ENCODE measurements around the gene CHI3L1.
A peak's percentile ranks its signal among the peaks of the same experiment; 100 is the strongest.
"Not testable (repeated sequence)": the region's sequence is repeated elsewhere in the genome, so short reads cannot be mapped to it uniquely, and the experiment has no call there.

The CHI3L1 gene

DNA sequence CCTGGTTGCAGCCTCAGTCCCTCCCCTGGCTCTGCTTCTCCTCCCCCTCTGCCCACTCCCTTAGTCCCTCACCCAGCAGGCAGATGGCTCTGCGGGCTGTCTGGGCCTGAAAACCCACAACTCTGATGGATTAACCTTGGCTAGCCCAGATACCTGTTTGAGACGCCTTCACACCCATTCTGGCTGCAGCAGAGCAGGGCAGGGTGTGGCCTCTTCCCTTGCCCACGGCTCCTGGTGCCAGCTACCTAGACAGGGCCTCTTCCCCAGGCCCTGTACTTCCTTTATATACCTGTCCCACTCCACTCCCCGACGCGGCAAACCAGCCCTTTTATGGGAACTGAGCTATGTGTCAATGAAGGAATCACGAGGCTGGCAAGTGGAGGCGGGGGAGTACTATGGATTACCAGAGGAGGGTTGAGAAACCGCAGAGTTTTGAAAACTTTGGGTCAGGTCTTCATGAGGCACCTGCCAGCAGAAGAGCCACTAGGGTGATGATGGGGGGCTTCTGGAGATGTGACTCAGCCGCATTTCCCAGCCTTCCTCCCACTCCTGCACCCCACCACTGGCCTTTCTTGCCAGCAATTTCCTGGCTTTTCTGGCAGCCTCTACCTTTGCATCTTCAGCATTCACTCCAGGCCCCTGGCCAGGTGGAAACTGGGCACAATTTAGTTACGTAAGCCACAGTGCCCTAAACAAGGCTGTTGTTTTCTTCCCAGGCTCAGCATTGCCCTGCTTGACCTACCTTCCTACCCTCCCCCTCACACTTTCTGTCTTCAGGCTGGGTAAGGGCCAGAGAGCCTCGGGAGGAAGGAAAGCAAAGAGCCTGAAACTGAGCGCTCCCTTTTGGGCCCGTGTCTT lies at the start of gene CHI3L1:
TSS of gene CHI3L1 (minus strand) at position 259 of the 858 bp plus-strand sequence. CDS start at position 178, 81 bp downstream.
- peak; percentile 68 for DNase-seq (ENCODE audit: low spot score)

DNA sequence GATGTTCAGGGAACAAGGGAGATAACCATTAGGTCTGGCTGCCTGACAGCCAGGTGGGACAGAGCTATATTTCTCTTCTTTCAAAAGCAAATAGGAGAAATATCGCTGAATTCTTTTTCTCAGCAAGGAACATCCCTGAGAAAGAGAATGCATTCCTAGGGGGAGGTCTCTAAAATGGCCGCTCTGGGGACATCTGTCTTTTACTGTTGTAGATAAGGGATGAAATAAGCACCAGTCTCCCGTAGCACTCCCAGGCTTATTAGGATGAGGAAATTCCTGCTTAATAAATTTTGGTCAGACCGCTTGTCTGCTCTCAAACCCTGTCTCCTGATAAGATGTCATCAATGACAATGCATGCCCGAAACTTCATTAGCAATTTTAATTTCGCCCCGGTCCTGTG lies 48.4 kb upstream of the CHI3L1 start:
- DNase-seq (ENCODE audit: low spot score): not testable (repeated sequence)

DNA sequence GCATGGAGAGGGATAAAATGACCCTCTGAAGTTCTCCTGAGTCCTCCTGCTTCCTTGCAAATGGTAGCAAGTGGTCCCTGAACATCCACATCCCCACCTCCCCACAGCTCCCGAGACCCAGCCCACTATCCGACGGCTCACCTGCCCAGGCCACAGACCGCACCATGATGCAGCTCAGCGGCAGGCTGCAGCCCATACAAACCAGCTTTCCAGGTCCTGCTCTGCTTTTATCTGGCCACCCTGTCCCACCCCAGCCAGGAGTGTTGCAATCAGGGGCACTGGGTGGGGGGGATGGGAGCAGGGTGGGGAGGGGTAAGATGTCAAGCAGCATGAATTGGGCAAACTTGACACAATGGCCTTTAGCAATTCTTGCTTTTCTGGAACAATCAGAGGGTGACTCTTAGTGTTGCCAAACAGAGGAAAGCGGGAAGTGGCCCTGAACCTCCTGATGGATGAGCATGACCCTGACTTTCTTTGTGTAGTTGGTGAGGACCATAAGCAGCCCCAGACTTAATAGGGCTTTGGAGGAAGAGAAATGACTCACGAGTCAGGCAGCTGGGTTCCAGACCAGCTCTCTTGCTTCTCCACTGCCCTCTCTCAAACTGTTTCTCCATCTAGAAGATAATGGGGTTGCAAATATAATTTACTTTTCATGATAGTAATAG lies 43.1 kb upstream of the CHI3L1 start, which contains the start of gene CHIT1:
TSS of gene CHIT1 (minus strand) at position 203 of the 665 bp plus-strand sequence. CDS start at position 166, 37 bp downstream.
- no peak for DNase-seq (ENCODE audit: low spot score)

DNA sequence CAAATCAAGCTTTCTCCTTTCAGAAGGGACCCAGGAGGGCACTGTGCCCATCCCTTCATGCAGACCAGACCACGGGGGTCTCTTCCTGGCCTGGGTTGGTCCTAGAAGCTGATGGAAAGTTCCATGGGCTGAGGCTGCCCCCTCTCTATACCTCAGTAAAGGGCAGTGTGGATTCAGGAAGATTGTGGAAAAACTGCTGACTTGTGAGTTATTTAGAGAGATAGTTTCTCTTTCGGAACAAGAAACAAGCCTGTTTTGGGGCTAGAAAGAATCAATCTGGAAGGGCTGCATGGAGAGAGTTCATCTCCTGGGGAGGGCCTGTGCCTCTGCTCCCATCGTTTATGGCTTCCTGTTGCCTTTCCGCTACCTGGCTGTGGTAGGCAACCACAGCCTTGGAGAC lies 42.2 kb upstream of the CHI3L1 start:
- DNase-seq (ENCODE audit: low spot score): no peak

DNA sequence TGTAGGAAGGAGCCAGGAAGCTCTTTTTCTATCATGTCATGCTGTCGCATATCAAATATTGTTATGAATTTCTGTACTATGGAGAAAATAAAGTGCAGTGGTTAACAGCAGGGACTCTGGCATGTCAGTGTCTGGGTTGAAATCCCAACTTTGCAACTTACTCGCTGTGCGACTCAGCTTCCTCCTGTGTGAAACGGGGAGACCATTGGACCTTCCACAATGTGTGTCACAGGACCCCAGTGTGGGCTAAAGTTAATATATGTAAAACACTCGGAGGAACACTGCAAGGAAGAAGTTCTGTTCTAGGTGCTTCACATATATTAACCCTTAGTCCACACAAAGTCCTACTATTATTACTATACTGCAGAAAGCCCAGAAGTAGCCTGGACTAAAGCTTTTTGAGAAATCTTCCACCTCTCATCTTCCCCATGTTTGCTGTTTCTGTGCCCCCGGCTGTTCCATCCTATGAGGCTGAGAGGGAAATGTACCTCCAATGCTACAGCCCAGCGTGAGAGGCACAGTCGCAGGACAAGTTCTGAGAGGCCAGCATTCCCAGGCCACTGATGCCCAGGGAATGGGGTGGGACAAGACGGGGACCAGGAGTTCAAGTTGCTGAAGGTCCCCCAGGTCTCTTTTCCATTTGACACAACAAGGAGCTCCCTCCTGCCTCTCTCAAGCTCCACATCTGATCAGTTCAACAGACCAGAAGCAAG lies 41.0 kb upstream of the CHI3L1 start:
- no peak for DNase-seq (ENCODE audit: low spot score)

DNA sequence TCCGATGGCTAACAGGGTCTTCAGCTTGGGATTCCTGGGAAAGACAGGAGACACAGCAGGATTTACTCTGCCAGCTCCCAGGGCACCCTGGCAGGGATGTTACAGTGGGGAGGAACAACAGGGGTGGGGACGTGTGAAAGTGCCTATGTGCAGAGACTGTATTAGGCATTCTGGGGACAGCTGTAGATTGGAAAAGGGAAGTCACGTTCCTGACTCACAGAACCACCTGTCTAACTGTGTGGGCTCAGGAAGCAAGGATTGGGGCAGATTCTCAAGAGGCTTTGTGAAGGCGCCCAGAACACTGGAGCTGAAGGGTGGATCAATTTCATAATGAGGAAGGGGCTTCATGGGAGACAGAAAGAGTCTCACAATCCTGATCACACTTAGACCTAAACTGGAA lies 38.6 kb upstream of the CHI3L1 start:
- no peak for DNase-seq (ENCODE audit: low spot score)

DNA sequence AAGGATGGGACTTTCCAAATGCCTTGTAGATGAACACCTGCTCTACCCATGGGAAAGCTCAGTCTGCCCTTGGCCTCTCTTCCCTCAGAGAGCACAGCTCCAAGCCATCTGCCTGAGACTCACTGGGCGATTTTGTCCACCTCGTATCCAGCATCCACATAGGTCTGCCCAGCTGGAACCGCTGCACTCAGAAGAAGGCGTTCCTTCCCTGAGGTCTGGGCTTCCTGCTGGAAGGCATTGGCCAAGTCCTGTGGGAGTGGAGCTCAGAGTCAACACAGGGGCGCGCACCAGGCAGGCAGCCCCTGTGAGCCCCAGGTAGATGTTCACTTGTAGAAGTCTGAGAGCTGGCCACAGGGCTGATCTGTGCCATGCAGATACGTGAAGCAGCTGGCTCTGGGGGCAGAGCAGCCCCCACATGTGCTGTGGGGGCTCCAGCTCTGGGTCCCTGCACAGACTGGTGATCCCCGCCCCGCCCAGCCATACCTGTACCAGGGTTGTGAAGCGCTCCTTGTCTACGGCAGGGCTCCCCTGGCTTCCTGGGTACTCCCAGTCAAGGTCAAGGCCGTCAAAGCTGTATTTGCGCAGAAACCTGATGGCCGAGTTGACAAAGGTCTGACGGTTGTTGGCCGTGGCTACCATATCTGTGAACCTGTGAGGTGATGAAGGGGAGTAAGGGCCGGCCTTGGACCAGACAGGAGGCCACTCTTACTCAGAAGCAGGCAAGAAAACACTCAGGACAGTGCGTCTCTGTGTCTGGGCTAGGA lies 36.7 kb upstream of the CHI3L1 start:
- DNase-seq (ENCODE audit: low spot score): no peak

DNA sequence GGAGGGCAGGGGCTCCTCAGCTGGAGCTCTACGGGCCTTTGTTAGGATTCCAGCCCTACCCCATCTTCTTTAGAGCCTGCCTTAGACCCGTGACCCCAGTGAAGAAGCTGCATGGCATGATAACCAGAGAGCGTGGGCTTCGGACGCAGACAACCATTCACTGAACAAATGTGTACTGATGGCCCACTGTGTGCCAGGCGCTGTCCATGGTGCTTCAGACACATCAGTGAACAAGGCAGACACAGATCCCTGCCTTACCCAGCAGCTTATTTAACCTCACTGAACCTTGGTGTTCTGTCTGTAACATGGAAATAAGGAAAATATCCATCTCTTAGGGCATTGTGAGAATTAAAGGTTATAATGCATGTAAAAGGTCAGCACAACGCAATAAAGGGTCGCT lies 33.4 kb upstream of the CHI3L1 start:
- no peak for DNase-seq (ENCODE audit: low spot score)

DNA sequence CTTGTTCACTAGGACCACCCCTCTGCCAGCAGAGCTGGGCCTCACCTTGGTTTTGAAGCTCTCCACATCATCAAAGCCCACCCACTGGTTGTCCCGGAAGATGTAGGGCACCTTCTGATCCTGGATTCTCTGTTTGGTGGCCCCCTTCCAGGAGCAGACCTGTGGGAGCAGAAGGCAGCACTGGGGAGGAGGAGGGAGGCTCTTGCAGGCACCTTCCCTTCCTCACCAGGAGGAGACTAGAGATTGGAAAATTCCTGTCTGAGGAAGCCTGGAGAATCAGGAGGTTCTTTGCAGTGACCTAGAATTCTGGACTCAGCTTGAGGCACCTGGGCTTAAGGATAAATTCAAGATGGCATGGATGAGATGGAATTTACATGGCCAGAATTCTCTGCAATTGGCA lies 32.7 kb upstream of the CHI3L1 start:
- no peak for DNase-seq (ENCODE audit: low spot score)

DNA sequence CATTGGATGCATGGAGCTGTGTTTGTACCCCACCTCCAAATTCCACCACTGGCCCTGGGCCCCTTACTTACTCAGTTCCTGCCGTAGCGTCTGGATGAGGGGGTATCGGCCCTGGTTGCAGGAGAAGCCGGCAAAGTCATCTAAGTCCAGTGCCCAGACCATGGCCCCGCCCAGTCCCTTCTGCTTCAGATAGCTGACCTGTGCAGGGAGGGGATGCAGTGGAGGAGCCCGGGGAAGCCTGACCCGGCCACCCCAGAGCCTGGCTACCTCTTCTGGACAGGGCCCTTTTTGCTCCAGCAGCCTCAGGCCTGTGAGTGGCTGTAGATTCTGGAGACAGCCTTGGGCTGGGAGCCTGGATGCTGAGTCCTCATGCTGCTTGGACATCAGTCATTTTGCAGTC lies 31.2 kb upstream of the CHI3L1 start:
- no peak for DNase-seq (ENCODE audit: low spot score)

DNA sequence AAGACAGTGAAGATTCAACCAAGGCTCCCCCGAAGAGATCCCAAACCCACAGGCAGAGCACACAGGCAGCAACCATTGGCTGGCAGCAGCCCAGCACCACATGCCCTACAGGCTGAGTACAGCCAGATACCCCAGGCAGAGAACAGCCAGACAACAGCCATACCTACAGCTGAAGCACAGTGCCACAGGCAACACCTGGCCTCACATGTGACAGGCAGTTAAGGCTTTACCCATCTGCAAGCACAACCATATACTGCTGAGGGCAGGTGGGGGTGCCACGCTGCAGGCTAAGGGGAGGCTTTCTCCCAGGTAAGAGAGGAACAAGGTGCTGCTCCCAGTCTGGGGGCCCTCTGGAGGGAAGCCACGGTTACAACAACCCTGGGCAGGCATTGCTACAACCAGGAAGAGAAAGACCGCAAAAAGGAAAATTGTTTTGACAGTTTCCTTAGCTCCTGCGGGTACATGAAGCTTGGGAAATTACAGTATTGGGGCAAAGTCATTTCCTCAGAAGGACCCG lies 30.7 kb upstream of the CHI3L1 start:
- no peak for DNase-seq (ENCODE audit: low spot score)

DNA sequence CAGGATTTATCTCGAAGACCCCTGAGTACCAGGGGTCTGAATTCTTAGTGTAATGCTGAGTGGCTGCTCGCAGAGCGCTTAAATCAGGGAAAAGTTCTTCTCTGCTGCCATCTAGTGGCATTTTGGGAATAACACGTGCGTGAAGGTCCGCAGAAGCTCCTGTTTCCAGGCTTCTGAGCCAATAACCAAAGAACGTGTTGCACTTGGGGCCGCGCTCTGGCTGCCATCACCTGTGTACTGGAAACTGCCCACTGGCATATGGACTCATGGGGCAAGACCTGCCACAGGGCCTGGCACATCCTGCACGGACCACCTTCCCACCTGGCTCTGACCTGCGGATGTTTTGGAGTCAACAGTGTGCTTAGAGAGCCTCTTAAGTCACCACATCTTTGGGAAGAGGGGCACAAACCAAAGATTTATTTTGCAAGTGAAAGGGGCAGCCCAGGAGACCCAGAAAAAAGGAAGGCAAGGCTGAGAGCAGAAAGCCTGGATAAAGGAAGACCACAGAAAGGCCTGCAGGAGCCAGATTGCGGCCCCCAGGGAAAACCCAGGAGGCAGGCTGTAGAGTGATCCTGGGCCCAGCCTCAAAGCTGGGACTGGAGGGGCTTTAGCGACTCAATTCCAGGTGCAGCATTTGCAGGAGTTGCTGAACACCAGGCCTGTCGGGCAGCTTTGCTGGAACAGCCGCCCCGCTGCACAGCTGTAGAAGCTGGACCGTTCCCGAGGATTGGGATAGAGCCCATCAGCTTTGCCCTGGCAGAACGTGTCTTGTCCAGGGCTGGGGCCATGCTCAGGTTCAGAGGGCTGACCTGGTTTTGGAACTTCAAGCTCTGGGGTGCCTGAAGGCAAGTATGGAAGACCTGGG lies 30.0 kb upstream of the CHI3L1 start:
- DNase-seq (ENCODE audit: low spot score): peak; percentile 75

DNA sequence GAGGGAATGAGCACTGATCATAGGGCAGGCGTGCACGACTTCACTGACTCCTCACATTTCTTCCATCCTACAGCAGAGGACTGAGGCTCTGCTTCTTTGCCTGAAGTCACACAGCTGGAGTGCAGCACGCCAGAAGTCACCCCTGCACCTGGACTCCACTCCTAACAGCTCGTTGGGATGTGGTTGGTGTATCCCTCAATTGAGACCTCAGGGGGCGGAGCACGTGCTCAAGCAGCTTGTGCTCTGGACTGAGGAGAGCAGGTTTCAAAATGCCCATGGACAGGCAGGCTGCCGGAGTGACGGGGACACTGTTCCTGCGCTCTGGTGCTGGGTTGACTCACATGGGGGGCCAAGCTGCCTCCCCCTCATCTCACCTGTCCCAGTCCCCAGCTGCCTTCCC lies 29.1 kb upstream of the CHI3L1 start:
- no peak for DNase-seq (ENCODE audit: low spot score)

DNA sequence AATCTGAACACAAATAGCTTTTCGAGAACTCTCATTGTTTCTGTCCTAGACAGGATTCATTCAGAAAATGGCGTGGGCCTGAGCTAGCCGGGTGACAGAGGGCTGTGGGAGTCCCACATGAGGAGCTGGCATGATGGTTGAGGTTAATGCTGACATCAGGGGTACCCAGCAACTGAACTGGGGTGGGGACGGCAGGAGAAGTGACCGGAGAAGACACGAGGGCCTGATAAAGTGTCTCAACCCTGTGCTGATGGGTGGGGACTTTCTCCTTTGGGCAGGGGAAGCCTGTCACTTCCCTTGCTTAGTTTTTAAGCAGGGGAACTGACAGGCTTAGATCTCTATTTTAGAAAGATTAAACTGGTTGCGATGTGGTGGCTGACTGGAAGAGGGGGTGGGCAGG lies 28.4 kb upstream of the CHI3L1 start:
- no peak for DNase-seq (ENCODE audit: low spot score)

DNA sequence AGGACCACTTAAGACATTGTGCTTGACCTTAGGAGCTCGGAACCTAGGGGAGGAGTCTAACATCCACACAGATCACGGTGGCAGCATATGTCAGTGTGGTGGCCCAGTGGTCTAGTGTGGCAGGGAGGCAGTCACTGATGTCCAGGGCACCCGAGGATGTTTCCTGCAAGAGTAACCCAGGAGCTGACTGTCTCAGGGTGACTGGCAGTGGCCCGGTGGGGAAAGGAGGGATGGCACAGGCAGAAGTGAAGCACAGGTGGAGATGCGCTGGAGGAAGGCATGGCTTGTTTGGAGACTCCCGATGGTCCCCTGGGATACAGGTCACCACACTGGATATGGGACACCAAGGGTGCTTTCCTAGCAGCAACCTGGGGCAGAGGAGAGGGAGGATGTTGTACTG lies 26.6 kb upstream of the CHI3L1 start:
- no peak for DNase-seq (ENCODE audit: low spot score)

DNA sequence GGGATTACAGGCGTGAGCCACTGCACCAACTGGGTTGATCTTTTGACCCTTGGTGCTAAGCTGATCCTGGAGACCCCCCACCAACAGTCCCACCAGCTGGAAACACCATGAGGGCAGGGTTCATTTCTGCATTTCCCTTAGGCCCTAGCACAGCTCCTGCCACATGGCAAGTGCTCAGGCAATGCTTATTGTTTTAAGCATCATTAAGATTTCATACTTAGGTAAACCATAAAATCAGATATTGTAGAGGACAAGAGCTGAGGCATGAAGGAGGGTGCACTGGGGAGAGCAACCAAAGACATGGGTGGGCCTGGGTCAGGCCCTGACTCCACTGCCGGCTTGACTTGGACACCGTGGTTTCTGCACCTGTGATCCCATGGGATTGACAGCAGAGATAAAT lies 25.3 kb upstream of the CHI3L1 start:
- no peak for DNase-seq (ENCODE audit: low spot score)

DNA sequence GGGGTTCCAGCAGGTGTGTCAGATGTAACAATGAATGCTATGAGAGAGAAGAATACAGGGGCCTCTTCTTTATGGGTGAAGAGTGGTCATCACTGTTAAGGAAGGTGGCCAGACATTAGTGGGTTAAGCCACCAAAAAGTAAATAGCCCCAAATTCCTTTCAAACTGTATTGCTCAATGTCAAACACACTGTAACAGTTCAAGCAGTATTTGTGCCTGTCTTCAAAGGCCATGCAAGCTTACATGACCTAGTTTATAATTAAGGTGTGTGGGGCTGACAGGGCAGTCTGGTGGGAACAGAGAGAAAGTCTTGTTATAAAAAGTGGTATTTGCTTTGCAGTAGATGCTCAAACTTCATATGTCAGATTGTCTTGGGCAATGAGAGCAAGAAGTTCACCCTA lies 24.5 kb upstream of the CHI3L1 start:
- DNase-seq (ENCODE audit: low spot score): no peak

DNA sequence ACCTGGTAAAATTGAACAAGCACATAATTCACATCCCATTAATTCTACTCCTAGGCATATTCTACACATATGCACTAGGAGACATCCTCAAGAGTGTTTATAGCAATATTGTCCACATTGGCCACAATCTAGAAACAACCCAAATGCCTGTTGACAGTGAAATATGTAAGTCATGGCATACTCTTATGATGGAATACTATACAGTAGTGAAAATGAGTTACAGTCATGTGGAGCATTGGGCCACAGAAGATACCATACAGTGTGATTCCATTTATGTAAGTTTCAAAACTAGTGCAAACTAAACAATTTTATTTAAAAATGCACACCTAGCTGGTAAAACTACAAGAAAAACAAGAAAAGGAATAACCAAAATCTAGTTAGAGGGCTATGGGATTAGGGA lies 23.8 kb upstream of the CHI3L1 start:
- no peak for DNase-seq (ENCODE audit: low spot score)

DNA sequence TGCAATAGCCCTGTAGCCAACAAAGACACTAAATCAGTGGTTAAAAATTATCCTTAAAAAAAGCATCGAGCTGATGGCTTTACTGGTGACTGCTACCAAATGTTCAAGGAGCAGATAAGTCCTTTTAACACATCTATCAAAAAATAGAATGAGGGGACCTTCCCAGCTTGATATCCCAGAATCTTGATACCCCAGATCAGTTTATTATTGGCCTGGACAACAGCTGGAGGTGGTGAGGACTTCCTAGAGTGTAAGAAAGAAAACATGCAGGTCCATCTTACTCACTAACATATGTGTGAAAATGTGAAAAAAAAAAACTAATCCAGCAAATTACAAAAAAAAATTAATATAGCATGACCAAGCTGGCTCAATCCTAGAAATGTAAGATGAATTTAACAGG lies 21.7 kb upstream of the CHI3L1 start:
- DNase-seq (ENCODE audit: low spot score): no peak

DNA sequence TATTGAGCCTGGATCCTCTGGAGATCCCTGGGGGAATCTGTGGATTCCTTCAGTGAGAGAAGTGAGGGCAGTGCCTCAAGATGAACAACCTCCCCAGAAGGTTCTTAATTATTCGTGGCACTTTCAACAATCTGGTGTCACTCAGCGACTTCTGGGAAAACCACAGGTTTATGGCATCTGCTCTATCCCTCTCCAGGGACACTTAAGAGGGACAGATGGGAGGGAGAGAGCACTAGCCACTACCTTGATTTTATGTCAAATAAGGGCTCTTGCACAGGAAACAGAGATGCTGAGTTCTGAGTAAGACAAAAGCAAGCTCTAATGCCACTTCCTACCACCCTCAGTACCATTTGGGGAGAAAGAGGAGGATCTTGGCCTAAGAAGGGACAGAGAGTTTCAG lies 21.2 kb upstream of the CHI3L1 start:
- DNase-seq (ENCODE audit: low spot score): no peak

Data from pons (tissue), 1 donor.